Embryonic facial prominence (tissue), 1 donor: ENCODE measurements around the gene ALDOB.

Experiments
- DNase-seq: peaks from one replicate; pipeline ENCODE4 v3.0.0-alpha.2; 2016; ENCODE audit errors: extremely low spot score

The ALDOB gene

GRCh38 chr9:101457003-101457402 lies 21.4 kb upstream of the ALDOB start:
- DNase-seq = no peak

- DNase-seq = no peak
Measured at GRCh38 chr9:101455656-101456240, 20.2 kb upstream of the ALDOB start.

GRCh38 chr9:101453776-101454570 lies 18.4 kb upstream of the ALDOB start:
- no peak for DNase-seq

GRCh38 chr9:101451498-101451897 lies 15.9 kb upstream of the ALDOB start:
- DNase-seq = no peak

- no peak for DNase-seq
Measured at GRCh38 chr9:101450931-101451330, 15.4 kb upstream of the ALDOB start.

- peak; percentile 36 for DNase-seq
Measured at GRCh38 chr9:101449071-101449721, 13.6 kb upstream of the ALDOB start.

- DNase-seq = no peak
Measured at GRCh38 chr9:101448680-101449070, 13.1 kb upstream of the ALDOB start.

- no peak for DNase-seq
Measured at GRCh38 chr9:101446732-101447131, 11.2 kb upstream of the ALDOB start.

GRCh38 chr9:101445353-101446029 lies 9.9 kb upstream of the ALDOB start:
- no peak for DNase-seq

- no peak for DNase-seq
Measured at GRCh38 chr9:101443364-101443771, 7.8 kb upstream of the ALDOB start.

GRCh38 chr9:101442736-101443135 lies 7.2 kb upstream of the ALDOB start:
- no peak for DNase-seq

GRCh38 chr9:101442318-101442717 lies 6.7 kb upstream of the ALDOB start:
- no peak for DNase-seq

- no peak for DNase-seq
Measured at GRCh38 chr9:101440714-101441230, 5.2 kb upstream of the ALDOB start.

GRCh38 chr9:101438523-101438922 lies 2.9 kb upstream of the ALDOB start:
- no peak for DNase-seq

GRCh38 chr9:101437806-101438232 lies 2.2 kb upstream of the ALDOB start:
- DNase-seq = no peak

- DNase-seq = no peak
Measured at GRCh38 chr9:101434998-101435397, 576 bp downstream of the ALDOB start.

- no peak for DNase-seq
Measured at GRCh38 chr9:101433229-101433628, 2.3 kb downstream of the ALDOB start.

- DNase-seq = no peak
Measured at GRCh38 chr9:101432740-101433139, 2.8 kb downstream of the ALDOB start.

GRCh38 chr9:101432171-101432570 lies 3.4 kb downstream of the ALDOB start:
- DNase-seq = no peak

- no peak for DNase-seq
Measured at GRCh38 chr9:101429736-101430135, 5.8 kb downstream of the ALDOB start.

GRCh38 chr9:101428909-101429308 lies 6.7 kb downstream of the ALDOB start:
- DNase-seq = no peak
